ENCODE results near the gene AQP1.

AQP1 gene

GRCh38 chr7:30905078-30906012 is 6.3 kb upstream of the AQP1 start:
- no peak overlapping the region for H3K27ac ChIP-seq
- DNase-seq (ENCODE audit: low read depth, low spot score), result no peak

DNA sequence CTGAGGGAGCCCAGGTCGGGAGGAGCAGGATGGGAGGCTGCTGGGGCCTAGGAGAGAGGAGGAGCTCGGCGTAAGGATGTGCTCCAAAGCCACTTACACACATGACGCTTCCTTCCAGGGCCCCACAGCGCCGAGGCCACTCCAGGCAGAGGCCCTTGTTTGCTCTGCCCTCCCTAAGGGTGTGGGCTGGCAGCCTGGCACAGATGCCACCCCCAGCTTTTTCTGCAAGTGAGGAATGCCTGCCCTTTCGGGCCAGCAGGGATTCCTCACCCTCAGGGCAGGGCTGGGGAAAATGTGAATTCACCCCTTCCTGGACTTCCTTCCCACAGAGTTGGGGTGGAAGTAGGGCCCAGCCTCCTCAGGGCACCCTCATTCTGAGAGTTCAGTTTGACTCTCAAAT is 5.6 kb upstream of the AQP1 start:
- no peak overlapping the region for H3K27ac ChIP-seq
- no peak for DNase-seq (ENCODE audit: low read depth, low spot score)

- H3K27ac ChIP-seq, result no peak overlapping the region
- DNase-seq (ENCODE audit: low read depth, low spot score), result no peak
Measured at GRCh38 chr7:30906515-30907240, 5.0 kb upstream of the AQP1 start.

GRCh38 chr7:30907527-30908267 is 4.0 kb upstream of the AQP1 start:
- no peak for DNase-seq (ENCODE audit: low read depth, low spot score)
- no peak overlapping the region for H3K27ac ChIP-seq

DNA sequence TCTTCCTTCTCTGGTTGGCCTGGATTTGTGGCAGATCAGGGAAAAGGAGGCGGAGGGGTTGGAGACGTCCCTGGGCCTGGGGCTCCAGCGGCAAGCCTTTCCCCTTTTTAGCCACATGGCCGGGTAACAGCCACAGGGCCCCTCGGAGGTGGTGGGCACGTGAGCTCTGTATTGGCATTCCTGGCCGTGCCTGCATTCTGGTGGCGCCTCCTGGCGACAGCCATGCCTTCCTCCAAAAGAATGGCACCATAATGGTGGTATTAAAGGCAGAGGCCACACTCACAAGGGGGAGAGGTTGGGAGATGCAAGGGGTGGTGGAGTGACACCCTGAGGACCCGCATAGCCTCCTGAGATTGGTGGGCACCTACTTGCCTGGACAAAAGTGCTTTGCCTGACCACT is 3.0 kb upstream of the AQP1 start:
- no peak for DNase-seq (ENCODE audit: low read depth, low spot score)
- H3K27ac ChIP-seq, result no peak overlapping the region

GRCh38 chr7:30909431-30909830 is 2.2 kb upstream of the AQP1 start:
- H3K27ac ChIP-seq, result no peak overlapping the region
- no peak for DNase-seq (ENCODE audit: low read depth, low spot score)

- no peak overlapping the region for H3K27ac ChIP-seq
- DNase-seq (ENCODE audit: low read depth, low spot score), result no peak
Measured at GRCh38 chr7:30910411-30911073, 1.1 kb upstream of the AQP1 start.

DNA sequence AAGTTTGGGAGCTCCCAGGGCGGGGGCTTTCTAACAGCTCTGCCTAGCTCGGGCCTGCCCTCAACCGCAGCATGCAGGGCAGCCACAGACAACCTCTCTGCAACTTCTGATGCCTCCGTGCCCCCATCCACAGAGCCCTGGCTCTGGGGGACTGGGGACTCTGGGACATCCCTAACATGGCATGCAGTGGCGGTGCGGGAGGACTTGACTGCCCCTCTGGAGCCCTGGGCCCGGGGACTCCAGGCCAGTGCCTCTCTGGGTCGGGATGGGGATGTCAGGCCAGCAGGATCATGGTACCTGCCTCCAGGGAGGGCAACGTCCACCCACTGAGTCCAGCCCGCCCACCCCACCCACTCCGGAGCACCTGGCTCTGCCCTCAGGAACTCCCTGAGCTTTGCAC is 520 bp upstream of the AQP1 start:
- no peak for DNase-seq (ENCODE audit: low read depth, low spot score)

DNA sequence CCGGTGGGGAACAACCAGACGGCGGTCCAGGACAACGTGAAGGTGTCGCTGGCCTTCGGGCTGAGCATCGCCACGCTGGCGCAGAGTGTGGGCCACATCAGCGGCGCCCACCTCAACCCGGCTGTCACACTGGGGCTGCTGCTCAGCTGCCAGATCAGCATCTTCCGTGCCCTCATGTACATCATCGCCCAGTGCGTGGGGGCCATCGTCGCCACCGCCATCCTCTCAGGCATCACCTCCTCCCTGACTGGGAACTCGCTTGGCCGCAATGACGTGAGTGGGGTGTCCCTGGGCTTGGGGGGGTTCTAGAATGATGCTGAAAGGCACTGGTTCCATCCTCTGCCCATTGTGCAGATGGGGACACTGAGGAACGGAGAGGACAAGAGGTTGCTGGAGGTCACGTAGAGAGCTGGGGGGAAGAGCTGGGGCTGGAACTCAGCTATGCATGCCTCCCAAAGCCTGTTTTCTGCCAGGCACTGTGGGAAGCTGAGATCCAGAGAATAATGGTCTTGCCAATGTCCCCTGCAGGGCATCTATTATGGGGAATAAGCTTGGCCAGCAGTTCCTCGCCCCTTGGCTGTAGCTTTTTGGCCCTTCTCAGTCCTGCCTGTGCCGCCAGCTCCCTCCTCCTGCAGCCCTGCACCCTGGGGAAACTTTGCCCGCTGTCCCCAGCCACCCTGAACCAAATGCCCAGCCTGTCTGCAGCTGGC is 523 bp downstream of the AQP1 start:
- H3K27ac ChIP-seq, result no peak overlapping the region

More for the DNA sequence above, 520 bp upstream of the AQP1 start:
- no peak overlapping the region for H3K27ac ChIP-seq

DNA sequence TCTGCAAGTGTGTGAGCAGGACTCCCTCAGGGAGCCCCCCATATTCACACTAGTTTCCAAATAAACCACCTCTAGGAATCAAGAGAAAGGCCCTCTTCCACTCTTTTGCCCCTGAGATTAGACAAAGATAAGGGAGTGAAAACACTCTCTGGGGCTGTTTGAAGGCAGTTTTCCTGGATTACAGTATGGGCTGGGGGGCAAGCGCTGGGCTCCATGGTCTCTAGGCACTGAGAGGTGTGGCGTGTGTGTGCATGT is 1.0 kb downstream of the AQP1 start:
- H3K27ac ChIP-seq, result no peak overlapping the region
- no peak for DNase-seq (ENCODE audit: low read depth, low spot score)

More for the DNA sequence above, 523 bp downstream of the AQP1 start:
- no peak for DNase-seq (ENCODE audit: low read depth, low spot score)

- no peak overlapping the region for H3K27ac ChIP-seq
- DNase-seq (ENCODE audit: low read depth, low spot score), result no peak
Measured at GRCh38 chr7:30912986-30913811, 1.5 kb downstream of the AQP1 start.

GRCh38 chr7:30913821-30914515 is 2.3 kb downstream of the AQP1 start:
- DNase-seq (ENCODE audit: low read depth, low spot score), result no peak
- no peak overlapping the region for H3K27ac ChIP-seq

DNA sequence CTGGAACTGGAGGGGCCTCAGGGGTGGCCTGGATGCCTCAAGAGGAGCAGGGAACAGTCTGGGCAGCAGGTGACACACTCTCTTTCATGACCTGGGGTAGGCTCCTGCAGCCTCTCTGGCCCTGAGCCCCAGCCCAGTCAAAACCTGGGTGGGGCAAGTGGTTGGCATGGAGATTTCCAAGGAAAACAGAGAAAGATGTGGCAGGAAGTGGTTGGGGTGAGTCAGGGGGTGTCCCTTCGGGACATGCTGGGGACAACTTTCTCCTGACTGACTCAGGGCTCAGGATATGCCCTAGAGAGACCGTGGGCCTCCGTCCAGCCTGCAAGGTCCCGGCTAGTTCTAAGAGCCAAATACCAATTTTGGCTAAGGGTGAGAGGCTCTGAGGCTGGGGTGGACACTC is 2.9 kb downstream of the AQP1 start:
- DNase-seq (ENCODE audit: low read depth, low spot score), result no peak
- H3K27ac ChIP-seq, result no peak overlapping the region

DNA sequence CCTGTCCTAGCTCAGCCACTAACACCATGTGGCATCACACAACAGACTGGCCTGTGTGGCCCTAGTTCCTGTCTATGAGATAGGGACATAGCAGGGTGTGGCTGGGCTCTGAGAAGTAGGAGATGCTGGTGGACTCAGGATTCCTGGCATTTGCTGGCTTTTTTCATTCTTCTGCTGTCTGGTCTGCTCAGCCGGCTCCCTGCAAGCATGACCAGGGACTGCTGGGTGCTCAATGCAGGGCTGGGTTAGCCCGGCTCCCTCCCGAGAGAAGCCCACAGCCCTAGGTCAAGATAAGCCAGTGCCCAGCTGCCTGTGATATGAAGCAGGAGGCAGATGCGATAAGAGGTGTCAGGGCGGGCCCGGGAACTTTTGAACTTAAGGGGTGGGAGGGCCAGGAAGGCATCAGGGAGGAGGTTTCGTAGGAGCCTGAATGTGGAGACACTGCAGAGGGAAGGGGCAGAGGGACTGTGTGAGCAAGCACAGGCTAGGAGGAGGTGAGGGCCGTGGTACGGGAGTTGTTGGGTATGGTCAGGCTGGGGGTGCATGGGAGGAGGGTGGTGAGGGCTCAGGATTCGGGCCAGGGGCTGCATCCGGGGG is 3.5 kb downstream of the AQP1 start:
- no peak overlapping the region for H3K27ac ChIP-seq
- no peak for DNase-seq (ENCODE audit: low read depth, low spot score)

- no peak overlapping the region for H3K27ac ChIP-seq
- no peak for DNase-seq (ENCODE audit: low read depth, low spot score)
Measured at GRCh38 chr7:30915751-30916150, 4.1 kb downstream of the AQP1 start.

GRCh38 chr7:30916255-30916654 is 4.6 kb downstream of the AQP1 start:
- DNase-seq (ENCODE audit: low read depth, low spot score), result no peak

DNA sequence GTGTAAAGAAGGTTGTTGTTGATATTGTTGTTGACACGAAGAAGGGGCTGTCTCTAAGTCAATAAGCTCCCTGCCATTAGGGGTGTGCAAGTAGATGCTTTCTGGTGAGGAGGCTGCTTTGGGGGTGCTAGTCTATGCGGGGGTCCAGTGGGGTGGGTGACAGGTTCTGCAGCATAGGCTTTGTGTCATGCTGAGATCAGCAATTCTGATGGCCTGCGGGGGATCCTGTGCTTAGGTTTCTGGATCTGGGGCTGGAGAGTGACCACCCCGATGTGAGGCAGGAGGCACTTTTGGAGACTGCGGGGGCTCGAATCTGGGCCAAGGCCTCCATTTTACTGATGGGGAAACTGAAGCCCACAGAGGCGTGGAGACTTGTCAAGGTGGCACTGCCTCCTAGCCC is 5.1 kb downstream of the AQP1 start:
- DNase-seq (ENCODE audit: low read depth, low spot score), result no peak

More at GRCh38 chr7:30916255-30916654, 4.6 kb downstream of the AQP1 start:
- no peak overlapping the region for H3K27ac ChIP-seq

More for the DNA sequence above, 5.1 kb downstream of the AQP1 start:
- H3K27ac ChIP-seq, result no peak overlapping the region
